Testis (tissue), 2 donors: Measurements from ENCODE around the gene WDR38.

ENCODE experiments used
- CTCF ChIP-seq, 3 experiments: fragments of 450-650 bp in 2 of 3; fragments of 200-600 bp in 1 of 3; sonication (generic) in 1 of 3; IDR thresholded peaks; one replicate each; pipeline ENCODE4 v1.5.1; 2016 to 2019; ENCODE audit warnings: antibody characterized with exemption in 3 of 3, mild to moderate bottlenecking in 2 of 3, moderate library complexity in 1 of 3
- POLR2A ChIP-seq: fragments of 450-650 bp; IDR thresholded peaks from one replicate; pipeline ENCODE4 v1.6.1; 2017; ENCODE audit warnings: antibody characterized with exemption, mild to moderate bottlenecking, moderate library complexity

- TF ChIP-seq CTCF (IDR thresholded peaks at IDR 0.05) (no peak), POLR2A (no peak)
Observed at GRCh38 chr9:124890179-124890578, 36.9 kb downstream of the WDR38 start.
